Activated naive CD4-positive, alpha-beta T cell treated with anti-CD3 and anti-CD28 coated beads, Interleukin-2, amount 50 U/mL, for 24 hours (primary cell): ENCODE measurements around the gene GNA12.
"Not testable (repeated sequence)": the region's sequence is repeated elsewhere in the genome, so short reads cannot be mapped to it uniquely, and the experiment has no call there.

Experiments
- H3K27ac Mint-ChIP-seq: one replicate; pipeline ENCODE4 v1.8.0; 2021; ENCODE audit warnings: mild to moderate bottlenecking, mixed read lengths
- H3K27me3 Mint-ChIP-seq: one replicate; pipeline ENCODE4 v1.8.0; 2021; ENCODE audit warnings: mixed read lengths
- H3K36me3 Mint-ChIP-seq: one replicate; pipeline ENCODE4 v1.8.0; 2021; ENCODE audit warnings: mixed read lengths
- H3K4me1 Mint-ChIP-seq: one replicate; pipeline ENCODE4 v1.8.0; 2021; ENCODE audit warnings: mixed read lengths
- H3K4me3 Mint-ChIP-seq: one replicate; pipeline ENCODE4 v1.8.0; 2021; ENCODE audit warnings: mild to moderate bottlenecking, mixed read lengths
- H3K9me3 Mint-ChIP-seq: one replicate; pipeline ENCODE4 v1.8.0; 2021; ENCODE audit warnings: mixed read lengths

Gene GNA12

DNA sequence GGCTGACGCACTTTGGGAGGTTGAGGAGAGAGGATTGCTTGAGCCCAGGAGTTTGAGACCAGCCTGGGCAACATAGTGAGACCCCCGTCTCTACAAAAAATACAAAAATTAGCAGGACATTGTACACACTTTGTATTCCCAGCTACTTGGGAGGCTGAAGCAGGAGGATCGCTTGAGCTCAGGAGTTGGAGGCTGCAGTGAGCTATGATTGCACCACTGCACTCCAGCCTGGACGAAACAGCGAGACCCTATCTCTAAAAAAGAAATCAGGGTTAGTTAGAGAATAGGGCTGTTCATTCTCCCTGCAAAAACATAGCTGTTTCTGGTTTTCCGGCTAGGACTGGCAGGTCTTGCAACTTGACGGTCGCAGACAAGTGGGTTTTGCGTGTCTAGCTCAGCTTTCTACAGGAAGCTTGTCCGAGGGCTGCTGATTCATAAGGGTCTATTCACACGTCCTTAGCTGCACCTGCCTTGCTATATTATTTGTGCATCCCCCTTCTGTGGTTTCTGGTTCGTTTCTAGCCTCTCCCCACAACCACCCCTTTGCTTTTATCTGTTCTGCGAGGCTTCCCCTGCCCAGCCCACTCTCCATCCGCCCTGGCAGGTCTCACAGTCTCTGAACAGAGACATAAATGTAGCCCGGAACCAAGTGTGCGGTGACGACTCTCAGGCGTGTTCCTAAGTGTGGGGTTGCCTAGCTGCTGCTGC is 145.4 kb downstream of the GNA12 start:
- Mint-ChIP-seq H3K4me1 (peaks cover 18% of the 10 kb centered on the region), H3K27ac (peak overlapping the region; percentile 30), H3K36me3 (no peaks in the 10 kb centered on the region), H3K4me3 (peak overlapping the region; percentile 53), H3K27me3 (no peaks in the 10 kb centered on the region), H3K9me3 (no peaks in the 10 kb centered on the region)

DNA sequence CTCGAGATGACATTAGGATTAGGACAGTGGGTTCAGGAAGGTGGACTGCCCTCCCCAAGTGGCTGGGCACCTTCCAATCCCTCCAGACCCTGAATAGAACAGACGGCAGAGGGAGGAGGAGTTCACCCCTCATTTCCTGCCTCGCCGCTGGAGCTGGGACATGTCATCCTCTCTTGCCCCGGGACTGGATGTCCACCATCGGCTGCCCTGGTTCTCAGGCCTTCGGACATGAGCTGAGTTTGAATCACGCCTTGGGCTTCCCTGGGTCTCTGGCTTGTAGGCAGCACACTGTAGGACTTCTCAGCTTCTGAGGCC is 150.0 kb downstream of the GNA12 start:
- H3K4me1 Mint-ChIP-seq: peaks cover 11% of the 10 kb centered on the region
- H3K27me3 Mint-ChIP-seq, H3K4me3 Mint-ChIP-seq, H3K27ac Mint-ChIP-seq, H3K9me3 Mint-ChIP-seq, H3K36me3 Mint-ChIP-seq: not testable (repeated sequence)

DNA sequence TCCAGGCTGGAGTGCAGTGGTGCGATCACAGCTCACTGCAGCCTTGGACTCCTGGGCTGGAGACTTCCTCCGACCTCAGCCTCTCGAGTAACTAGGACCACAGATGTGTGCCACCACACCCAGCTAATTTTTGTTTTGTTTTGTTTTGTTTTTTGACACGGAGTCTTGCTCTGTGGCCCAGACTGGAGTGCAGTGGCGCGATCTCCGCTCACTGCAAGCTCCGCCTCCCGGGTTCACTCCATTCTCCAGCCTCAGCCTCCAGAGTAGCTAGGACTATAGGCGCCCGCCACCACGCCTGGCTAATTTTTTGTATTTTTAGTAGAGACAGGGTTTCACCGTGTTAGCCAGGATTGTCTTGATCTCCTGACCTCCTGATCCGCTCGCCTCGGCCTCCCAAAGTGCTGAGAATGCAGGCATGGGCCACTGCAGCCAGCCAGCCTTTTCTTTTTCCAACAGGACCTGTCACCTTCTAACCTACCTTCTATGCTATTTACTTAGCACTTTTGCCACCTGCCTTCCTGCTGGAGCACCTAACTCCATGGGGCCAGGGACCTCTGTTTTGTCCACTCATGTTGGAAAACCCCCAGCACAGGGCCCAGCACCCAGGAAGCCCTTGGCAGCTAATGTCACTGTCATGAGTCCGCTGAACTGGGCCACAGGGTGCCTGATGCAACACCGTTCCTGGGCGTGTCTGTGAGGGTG is 150.5 kb downstream of the GNA12 start:
- peaks cover 11% of the 10 kb centered on the region for H3K4me1 Mint-ChIP-seq
- H3K27me3 Mint-ChIP-seq: peaks cover 12% of the 10 kb centered on the region
- not testable (repeated sequence) for H3K4me3 Mint-ChIP-seq, H3K36me3 Mint-ChIP-seq, H3K9me3 Mint-ChIP-seq
- peak overlapping the region; percentile 59 for H3K27ac Mint-ChIP-seq

DNA sequence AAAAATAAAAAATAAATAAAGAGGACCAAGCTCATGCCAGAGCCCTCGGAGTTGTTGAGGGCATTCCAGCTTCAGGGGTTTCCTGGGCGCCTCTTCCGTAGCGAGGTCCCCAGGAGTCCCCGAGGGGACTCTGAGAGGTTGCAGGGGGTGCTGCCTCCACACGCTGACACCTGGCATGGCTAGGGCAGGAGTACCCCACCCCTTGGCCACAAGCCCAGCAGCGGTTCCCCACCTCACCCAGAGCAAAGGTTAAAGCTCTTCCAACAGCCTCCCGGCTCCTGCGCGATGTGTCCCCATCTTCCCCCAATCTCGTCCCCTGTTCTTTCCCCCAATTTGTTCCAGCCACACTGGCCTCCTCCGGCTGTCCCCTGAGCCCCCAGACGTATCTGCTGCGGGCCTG is 151.6 kb downstream of the GNA12 start:
- H3K9me3 Mint-ChIP-seq: no peaks in the 10 kb centered on the region
- peaks cover 8% of the 10 kb centered on the region for H3K4me1 Mint-ChIP-seq
- no peak overlapping the region for H3K4me3 Mint-ChIP-seq
- no peaks in the 10 kb centered on the region for H3K36me3 Mint-ChIP-seq
- H3K27ac Mint-ChIP-seq: peak overlapping the region; percentile 66
- peaks cover 13% of the 10 kb centered on the region for H3K27me3 Mint-ChIP-seq

DNA sequence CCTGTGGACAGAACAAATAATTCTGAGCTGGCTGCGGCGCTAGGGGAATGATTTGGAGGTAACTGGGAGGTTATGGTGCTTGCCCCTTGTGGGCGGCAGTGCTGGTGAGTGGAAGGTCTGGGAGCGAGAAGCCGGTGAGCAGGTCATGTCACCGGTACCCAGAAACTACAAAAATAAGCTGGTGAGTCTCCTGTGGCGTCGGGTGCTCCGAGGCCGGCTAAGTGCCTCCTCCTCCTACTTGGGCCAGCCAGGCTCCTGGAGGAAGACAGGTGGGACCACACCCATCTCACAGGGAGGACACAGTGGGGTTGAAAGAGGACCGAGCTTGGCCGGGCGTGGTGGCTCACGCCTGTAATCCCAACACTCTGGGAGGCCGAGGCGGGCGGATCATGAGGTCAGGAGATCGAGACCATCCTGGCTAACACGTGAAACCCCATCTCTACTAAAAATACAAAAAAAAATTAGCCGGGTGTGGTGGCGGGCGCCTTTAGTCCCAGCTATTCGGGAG is 152.1 kb downstream of the GNA12 start:
- H3K9me3 Mint-ChIP-seq, H3K36me3 Mint-ChIP-seq, H3K4me3 Mint-ChIP-seq, H3K27ac Mint-ChIP-seq, H3K4me1 Mint-ChIP-seq: not testable (repeated sequence)
- peaks cover 14% of the 10 kb centered on the region for H3K27me3 Mint-ChIP-seq

DNA sequence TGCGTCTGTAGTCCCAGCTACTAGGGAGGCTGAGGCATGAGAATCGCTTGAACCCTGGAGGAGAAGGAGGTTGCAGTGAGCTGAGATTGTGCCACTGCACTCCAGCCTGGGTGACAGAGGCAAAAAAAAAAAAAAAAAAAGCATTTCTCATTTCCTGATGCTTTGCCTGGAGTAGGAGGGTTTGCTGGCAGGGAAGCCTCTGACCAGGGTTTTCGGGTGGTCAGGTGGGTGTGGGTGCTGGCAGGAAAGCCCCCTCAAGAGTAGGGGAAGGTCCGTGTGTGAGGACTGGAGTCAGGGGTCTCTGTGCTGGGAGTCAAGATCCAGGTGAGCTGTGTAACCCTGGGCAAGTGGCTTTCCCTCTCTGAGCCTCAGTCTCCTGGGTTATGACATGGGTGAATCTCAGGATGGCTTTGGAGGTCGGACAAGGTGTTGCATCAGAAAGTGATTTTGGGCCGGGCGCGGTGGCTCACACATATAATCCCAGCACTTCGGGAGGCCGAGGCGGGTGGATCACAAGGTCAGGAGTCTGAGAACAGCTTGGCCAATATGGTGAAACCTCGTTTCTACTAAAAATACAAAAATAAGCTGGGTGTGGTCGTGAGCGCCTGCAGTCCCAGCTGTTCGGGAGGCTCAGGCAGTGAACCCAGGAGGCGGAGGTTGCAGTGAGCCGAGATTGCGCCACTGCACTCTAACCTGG is 152.9 kb downstream of the GNA12 start:
- H3K27me3 Mint-ChIP-seq: peaks cover 16% of the 10 kb centered on the region
- H3K4me1 Mint-ChIP-seq: peaks cover 8% of the 10 kb centered on the region
- no peaks in the 10 kb centered on the region for H3K9me3 Mint-ChIP-seq
- H3K27ac Mint-ChIP-seq: peak overlapping the region; percentile 72
- no peaks in the 10 kb centered on the region for H3K36me3 Mint-ChIP-seq
- no peak overlapping the region for H3K4me3 Mint-ChIP-seq

DNA sequence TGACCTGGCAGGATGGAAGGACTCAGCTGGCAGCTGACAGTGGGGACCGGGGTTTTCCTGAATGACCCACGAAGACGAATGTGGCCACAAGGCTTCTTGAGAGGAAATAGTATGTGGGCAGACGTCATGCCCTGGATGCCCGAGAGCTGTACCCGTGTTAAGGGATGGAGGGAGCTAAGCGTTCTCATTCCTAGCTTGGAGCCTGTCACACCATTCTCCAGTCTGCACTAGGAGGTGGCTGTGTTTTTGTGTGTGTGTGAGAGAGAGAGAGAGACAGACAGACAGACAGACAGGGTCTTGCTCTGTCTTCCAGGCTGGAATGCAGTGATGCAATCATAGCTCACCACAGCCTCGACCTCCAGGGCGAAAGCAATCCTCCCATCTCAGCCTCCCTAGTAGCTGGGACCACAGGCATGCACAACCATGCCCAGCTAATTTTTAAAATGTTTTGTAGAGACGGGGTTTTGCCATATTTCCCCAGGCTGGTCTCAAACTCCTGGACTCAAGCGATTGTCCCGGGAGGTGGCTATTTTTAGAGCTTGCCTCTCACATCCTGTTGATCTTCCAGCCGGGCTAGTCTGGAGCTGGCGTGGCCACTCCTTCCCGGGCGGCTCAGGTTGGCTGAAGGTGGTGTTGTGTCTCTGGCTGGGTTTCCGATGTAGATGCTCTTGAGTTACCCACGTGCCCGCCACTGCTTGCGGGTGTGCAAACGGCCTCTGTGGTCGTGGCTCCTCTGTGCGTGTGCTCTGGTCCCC is 154.0 kb downstream of the GNA12 start:
- Mint-ChIP-seq H3K9me3 (no peaks in the 10 kb centered on the region), H3K27ac (no peak overlapping the region), H3K4me1 (peaks cover 8% of the 10 kb centered on the region), H3K27me3 (peaks cover 18% of the 10 kb centered on the region), H3K4me3 (no peak overlapping the region), H3K36me3 (no peaks in the 10 kb centered on the region)

DNA sequence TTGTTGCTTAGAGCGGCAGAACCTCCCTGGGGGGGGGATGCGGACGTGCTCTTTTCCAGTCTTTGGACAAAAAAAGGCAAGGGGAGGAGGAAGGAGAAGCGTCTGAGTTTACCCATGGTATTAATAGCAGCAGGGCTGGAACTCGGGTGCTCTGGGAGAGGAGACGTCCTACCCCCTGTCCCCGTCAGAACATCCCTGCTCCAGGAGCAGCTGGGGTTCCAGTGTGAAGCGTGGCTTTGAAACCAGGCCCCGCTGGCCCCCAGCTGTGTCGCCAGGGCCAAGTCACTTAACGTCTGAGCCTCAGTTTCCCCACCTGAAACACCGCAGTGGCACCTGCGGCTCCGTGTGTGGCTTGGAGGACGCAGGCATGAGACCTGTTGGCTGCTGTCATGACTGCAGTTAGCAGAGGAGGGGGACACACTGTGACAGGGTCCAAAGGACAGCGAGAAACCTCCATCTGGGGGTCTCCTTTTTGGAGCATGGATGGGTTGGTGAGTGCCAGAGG is 154.7 kb downstream of the GNA12 start:
- no peak overlapping the region for H3K4me3 Mint-ChIP-seq
- no peak overlapping the region for H3K27ac Mint-ChIP-seq
- H3K4me1 Mint-ChIP-seq: peaks cover 8% of the 10 kb centered on the region
- peaks cover 18% of the 10 kb centered on the region for H3K27me3 Mint-ChIP-seq
- H3K9me3 Mint-ChIP-seq: no peaks in the 10 kb centered on the region
- no peaks in the 10 kb centered on the region for H3K36me3 Mint-ChIP-seq

DNA sequence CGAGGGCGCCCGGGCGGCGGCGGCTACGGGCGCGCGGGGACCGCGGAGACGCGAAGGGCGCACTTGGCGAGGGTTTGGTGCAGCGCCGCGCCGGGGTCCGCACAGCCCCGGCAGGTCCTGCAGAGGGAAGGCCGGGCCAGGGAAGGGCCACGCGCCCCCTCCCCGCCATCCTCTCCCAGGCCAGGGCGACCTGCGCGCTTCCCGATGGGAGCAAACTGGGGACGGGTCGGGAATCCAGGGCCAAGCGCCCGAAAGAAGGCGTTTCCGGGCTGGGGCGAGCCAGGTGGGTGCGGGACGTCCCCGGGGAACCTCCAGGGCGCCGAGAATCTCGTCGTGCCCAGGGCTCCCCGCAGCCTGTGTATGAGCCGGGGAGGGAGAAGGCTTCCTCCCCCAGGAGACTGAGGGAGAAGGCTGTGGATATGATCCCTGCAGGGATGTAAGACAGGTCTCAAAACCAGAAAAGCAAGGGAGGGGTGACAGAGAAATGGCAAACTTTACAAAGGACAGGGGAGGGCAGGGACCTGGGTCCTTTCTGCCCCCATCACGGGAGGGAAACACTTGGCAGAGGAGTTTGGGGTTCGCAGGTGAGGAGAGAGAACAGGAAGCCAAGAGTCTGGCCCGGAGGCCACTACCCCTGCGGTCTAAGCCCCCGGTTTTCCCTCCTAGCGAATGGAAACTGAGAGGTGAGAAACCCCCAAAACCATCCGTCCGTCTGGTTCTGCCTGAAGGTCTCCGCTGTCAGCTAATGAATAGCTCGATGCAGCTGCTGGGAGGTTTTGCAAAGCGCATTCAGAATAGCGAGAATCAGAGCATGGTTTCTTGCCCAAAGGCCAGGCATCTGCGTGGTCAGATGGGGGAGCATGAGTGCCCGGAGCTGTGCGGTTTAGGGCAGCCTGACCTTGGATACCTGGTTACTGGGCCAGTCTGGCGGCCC is 155.4 kb downstream of the GNA12 start:
- Mint-ChIP-seq H3K4me1 (peaks cover 8% of the 10 kb centered on the region), H3K9me3 (no peaks in the 10 kb centered on the region), H3K27ac (no peak overlapping the region), H3K4me3 (no peak overlapping the region), H3K36me3 (no peaks in the 10 kb centered on the region), H3K27me3 (peaks cover 18% of the 10 kb centered on the region)

DNA sequence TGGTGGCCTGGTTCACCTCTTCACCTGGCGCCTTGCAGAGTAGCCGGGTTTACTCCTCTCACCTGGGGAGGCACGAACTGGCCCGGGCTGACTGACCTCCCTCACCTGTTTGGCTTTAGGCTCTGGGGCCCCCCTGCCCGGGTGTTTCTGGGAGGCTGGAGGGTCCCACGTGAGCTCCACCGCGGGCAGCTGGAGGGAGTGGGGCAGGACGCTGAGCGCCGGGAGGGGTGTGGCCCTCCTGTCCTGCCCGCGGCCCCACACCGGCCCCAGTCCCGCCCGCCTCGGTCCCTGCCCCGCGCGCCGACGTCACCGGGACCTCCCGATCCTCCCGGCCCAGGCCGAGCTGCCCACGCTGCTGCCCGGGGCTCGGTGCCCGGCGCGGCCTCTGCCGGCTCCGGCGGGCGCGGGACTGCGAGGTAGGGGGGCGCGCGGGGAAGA is 156.2 kb downstream of the GNA12 start, which contains the start of gene AMZ1:
AMZ1 (plus strand) TSS at position 322 of the 438 bp plus-strand sequence. CDS start 12,250 bp downstream, outside the sequence.
- Mint-ChIP-seq H3K4me3 (no peak within 1 kb of the TSS), H3K27me3 (peaks cover 18% of the 10 kb centered on the region), H3K4me1 (peaks cover 8% of the 10 kb centered on the region), H3K27ac (no peak within 1 kb of the TSS), H3K9me3 (no peaks in the 10 kb centered on the region), H3K36me3 (no peaks in the 10 kb centered on the region)

DNA sequence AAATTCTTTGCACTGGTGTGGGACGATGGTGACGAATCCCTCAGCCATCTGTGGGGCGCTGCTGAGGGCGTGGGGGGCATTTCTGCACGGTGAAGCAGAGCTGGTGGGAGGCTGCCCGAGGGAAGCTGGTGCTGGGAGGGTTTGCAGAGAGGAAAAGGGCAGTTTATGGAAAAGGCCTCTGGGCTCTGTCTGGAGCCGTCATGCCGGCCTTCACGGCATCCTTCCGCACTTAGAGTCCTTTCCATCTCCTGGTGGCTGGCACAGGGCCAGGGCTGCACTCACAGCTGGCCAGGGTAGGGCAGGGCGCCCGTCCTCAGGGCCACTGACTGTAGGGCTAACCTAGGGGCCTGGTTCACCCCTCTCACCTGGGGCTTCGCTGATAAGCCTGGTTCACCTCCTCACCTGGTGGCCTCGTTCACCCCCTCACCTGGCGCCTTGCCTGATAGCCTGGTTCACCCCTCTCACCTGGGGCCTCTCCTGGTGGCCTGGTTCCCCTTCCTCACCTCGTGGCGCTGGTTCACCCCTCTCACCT is 156.7 kb downstream of the GNA12 start:
- H3K4me3 Mint-ChIP-seq: no peak overlapping the region
- no peaks in the 10 kb centered on the region for H3K36me3 Mint-ChIP-seq
- H3K4me1 Mint-ChIP-seq: peaks cover 8% of the 10 kb centered on the region
- H3K9me3 Mint-ChIP-seq: no peaks in the 10 kb centered on the region
- H3K27me3 Mint-ChIP-seq: peaks cover 18% of the 10 kb centered on the region
- H3K27ac Mint-ChIP-seq: no peak overlapping the region

DNA sequence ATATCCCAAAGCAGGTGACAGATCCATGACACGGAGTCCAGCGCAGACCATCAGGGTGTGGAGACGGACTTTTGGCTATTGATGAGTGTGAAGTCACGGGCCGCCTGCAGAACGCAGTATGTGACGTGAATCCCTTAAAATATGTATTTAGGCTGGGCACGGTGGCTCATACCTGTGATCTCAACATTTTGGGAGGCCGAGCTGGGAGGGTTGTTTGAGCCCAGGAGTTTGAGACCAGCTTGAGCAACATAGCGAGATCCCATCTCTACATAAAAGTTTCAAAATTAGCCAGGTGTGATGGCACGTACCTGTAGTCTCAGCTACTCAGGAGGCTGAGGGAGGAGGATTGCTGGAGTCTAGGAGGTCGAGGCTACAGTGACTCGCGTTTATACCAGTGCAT is 158.0 kb downstream of the GNA12 start:
- H3K4me1 Mint-ChIP-seq: peaks cover 8% of the 10 kb centered on the region
- H3K9me3 Mint-ChIP-seq: no peaks in the 10 kb centered on the region
- H3K36me3 Mint-ChIP-seq: no peaks in the 10 kb centered on the region
- H3K4me3 Mint-ChIP-seq: peak overlapping the region; percentile 7
- peaks cover 17% of the 10 kb centered on the region for H3K27me3 Mint-ChIP-seq
- no peak overlapping the region for H3K27ac Mint-ChIP-seq

DNA sequence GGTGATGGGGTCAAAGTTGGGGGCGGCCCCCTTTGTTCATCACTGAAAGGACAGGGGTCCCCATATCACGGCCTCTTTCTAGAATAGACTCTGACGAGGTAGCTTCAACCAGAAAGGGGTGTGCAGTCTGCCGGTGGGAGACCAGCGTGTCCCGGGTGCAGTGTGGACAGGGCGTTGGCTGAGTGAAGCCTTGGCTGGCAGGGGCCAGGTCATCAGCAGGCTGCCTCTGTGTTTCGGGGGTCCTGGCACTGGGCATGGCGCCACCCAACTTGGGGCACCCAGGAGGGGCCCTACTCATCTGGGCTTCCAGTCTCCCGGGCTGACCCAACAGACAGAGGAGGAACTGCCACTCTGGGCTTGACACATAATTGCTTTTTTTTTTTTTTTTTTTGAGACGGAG is 159.6 kb downstream of the GNA12 start:
- Mint-ChIP-seq H3K36me3 (no peaks in the 10 kb centered on the region), H3K27me3 (peaks cover 13% of the 10 kb centered on the region), H3K9me3 (no peaks in the 10 kb centered on the region), H3K27ac (no peak overlapping the region), H3K4me3 (no peak overlapping the region), H3K4me1 (peaks cover 8% of the 10 kb centered on the region)
